ENCODE results near the gene NEUROG2. TPM values are rescaled to one million over a fixed set of nuclear protein-coding genes. Genes with fewer than 3 reads are reported as not detected.

Gene NEUROG2
- total and polyA plus RNA-seq, 2 of the 4 experiments (the other 2 are of a cell fraction) = not detected

- H4K20me1 ChIP-seq (ENCODE audit: insufficient read depth, low read length) = no peaks in the 10 kb centered on the region
- H4K8ac ChIP-seq (ENCODE audit: low read depth in 2 of 2, low read length in 2 of 2) = no peak overlapping the region
- H2BK5ac ChIP-seq (ENCODE audit: low read depth, low read length, poor library complexity, severe bottlenecking) = no peak overlapping the region
- H3K4ac ChIP-seq (ENCODE audit: low read depth, low read length) = no peak overlapping the region
- no peaks in the 10 kb centered on the region for H3K9me3 ChIP-seq (ENCODE audit: control insufficient read depth, insufficient read depth, low read length)
- H4K91ac ChIP-seq (ENCODE audit: insufficient read depth, low read depth, low read length) = no peak overlapping the region
- no peak overlapping the region for H3K23ac ChIP-seq (ENCODE audit: low read depth, low read length)
- H3K4me1 ChIP-seq (ENCODE audit: control insufficient read depth, insufficient read depth, low read length) = no peaks in the 10 kb centered on the region
- WGBS, 2 experiments (ENCODE audit: extremely low coverage in 2 of 2, insufficient read length in 1 of 2) = no CpG with 5 or more reads among the region's 1 CpG
- no peak overlapping the region for H3K14ac ChIP-seq (replicated peaks; ENCODE audit: low read depth, low read length)
- no peak overlapping the region for H3K27ac ChIP-seq (ENCODE audit: insufficient read depth, low read length)
- no peak overlapping the region for H2AK9ac ChIP-seq (replicated peaks; ENCODE audit: low read depth, low read length, poor library complexity)
- no peak overlapping the region for H3K56ac ChIP-seq (ENCODE audit: extremely low read depth, insufficient read depth, low read length)
- H2AK5ac ChIP-seq (ENCODE audit: low read depth, low read length) = no peak overlapping the region
- no peak overlapping the region for H3K4me2 ChIP-seq (ENCODE audit: low read depth, low read length)
- TF ChIP-seq ELK1 (IDR thresholded peaks at IDR 0.05; ENCODE audit: borderline replicate concordance, low read depth, low read length) (no peak), NFE2L2 (IDR thresholded peaks at IDR 0.05; ENCODE audit: low read depth, low read length) (no peak), MAZ (IDR thresholded peaks at IDR 0.05; ENCODE audit: borderline replicate concordance, low read depth, low read length) (no peak), POLR2A (IDR thresholded peaks at IDR 0.05; ENCODE audit: low read depth, low read length) (no peak), BHLHE40 (IDR thresholded peaks at IDR 0.05; ENCODE audit: low read depth, low read length) (no peak), MXI1 (IDR thresholded peaks at IDR 0.05; ENCODE audit: borderline replicate concordance, low read depth, low read length) (no peak), CTCF (conservative IDR thresholded peaks at IDR 0.05; ENCODE audit: low read depth, low read length) (no peak), RFX5 (IDR thresholded peaks at IDR 0.05; ENCODE audit: low read depth, low read length) (no peak), RCOR1 (IDR thresholded peaks at IDR 0.05; ENCODE audit: insufficient replicate concordance, low read length) (no peak), FOS (IDR thresholded peaks at IDR 0.05; ENCODE audit: low read depth, low read length) (no peak), CEBPB (IDR thresholded peaks at IDR 0.05; ENCODE audit: low read depth, low read length) (no peak), SMC3 (IDR thresholded peaks at IDR 0.05; ENCODE audit: low read depth, low read length) (no peak)
- no peak overlapping the region for H3K9ac ChIP-seq (ENCODE audit: low read depth, low read length)
- ChIA-PET POLR2A (ENCODE audit: unreplicated experiment) (no interaction called here), CTCF (interaction anchor here (1.2 kb wide), 1 partner anchor 8 kb away, joined by 3 read pairs; no protein-coding TSS in a partner anchor)
- no peaks in the 10 kb centered on the region for H3K36me3 ChIP-seq (ENCODE audit: control insufficient read depth, insufficient read depth, low read length)
- intact Hi-C loops (cut with micrococcal nuclease) (no loop called here), in situ Hi-C loops (cut with MboI; ENCODE audit: low sequenced_read_pairs) (no loop called here), dilution Hi-C loops (cut with HindIII; ENCODE audit: low sequenced_read_pairs, unreplicated experiment) (no loop called here)
- ATAC-seq (ENCODE audit: low read depth) (no peak), DNase-seq (peak; percentile 19)
- no peak overlapping the region for H4K5ac ChIP-seq (ENCODE audit: low read depth, low read length)
- H3K4me3 ChIP-seq (ENCODE audit: insufficient read depth, low read depth, low read length) = no peak overlapping the region
- no peak overlapping the region for H2BK20ac ChIP-seq (ENCODE audit: low read depth, low read length)
- no peak overlapping the region for H2AFZ ChIP-seq (replicated peaks; ENCODE audit: low read length, poor library complexity)
- H3K9me1 ChIP-seq (ENCODE audit: insufficient read depth, low read length) = no peaks in the 10 kb centered on the region
- no TSS peak for BruUV-seq (replicated peaks)
- no peaks in the 10 kb centered on the region for H3K79me1 ChIP-seq (ENCODE audit: low read depth in 1 of 2, low read length in 2 of 2)
- peaks cover 4% of the 10 kb centered on the region; the same call in 1 of the 2 replicates for H3K27me3 ChIP-seq (ENCODE audit: control insufficient read depth, insufficient read depth, low read length)
- H2BK15ac ChIP-seq (ENCODE audit: low read depth, low read length) = no peak overlapping the region
- no peak overlapping the region for H2BK120ac ChIP-seq (ENCODE audit: low read depth, low read length)
- H3K18ac ChIP-seq (ENCODE audit: low read depth, low read length) = no peak overlapping the region
These were observed 15.2 kb upstream of the NEUROG2 start for GRCh38 chr4:112531146-112531545.

Measured in IMR-90 (cell line).